ENCODE measurements around the gene CFAP157. TPM values are rescaled to one million over a fixed set of nuclear protein-coding genes. Genes with fewer than 3 reads are reported as not detected.

CFAP157 gene
- total RNA-seq, 1 donor from 2014 or later, result 0.24 TPM

GRCh38 chr9:127705577-127706379 lies 1.0 kb upstream of the CFAP157 start:
- no peak for TF ChIP-seq CTCF (IDR thresholded peaks at IDR 0.05)
- H3K4me1 Mint-ChIP-seq (ENCODE audit: unreplicated experiment), result no peaks in the 10 kb centered on the region
- no peak overlapping the region for H3K27ac Mint-ChIP-seq (ENCODE audit: unreplicated experiment)

GRCh38 chr9:127707766-127708165 lies 978 bp downstream of the CFAP157 start:
- Mint-ChIP-seq H3K4me3 (ENCODE audit: unreplicated experiment) (no peak overlapping the region), H3K27ac (ENCODE audit: unreplicated experiment) (no peak overlapping the region), H3K4me1 (ENCODE audit: unreplicated experiment) (peaks cover 2% of the 10 kb centered on the region), H3K27me3 (ENCODE audit: unreplicated experiment) (no peaks in the 10 kb centered on the region), H3K9me3 (ENCODE audit: unreplicated experiment) (no peaks in the 10 kb centered on the region), H3K36me3 (ENCODE audit: unreplicated experiment) (no peaks in the 10 kb centered on the region)
- DNase-seq (ENCODE audit: extremely low spot score, unreplicated experiment), result no peak
- TF ChIP-seq CTCF (IDR thresholded peaks at IDR 0.05), result no peak

More at GRCh38 chr9:127705577-127706379, 1.0 kb upstream of the CFAP157 start:
- H3K4me3 Mint-ChIP-seq (ENCODE audit: unreplicated experiment), result no peak overlapping the region
- no peak for DNase-seq (ENCODE audit: extremely low spot score, unreplicated experiment)
- no peaks in the 10 kb centered on the region for H3K27me3 Mint-ChIP-seq (ENCODE audit: unreplicated experiment)
- no peaks in the 10 kb centered on the region for H3K9me3 Mint-ChIP-seq (ENCODE audit: unreplicated experiment)
- no peaks in the 10 kb centered on the region for H3K36me3 Mint-ChIP-seq (ENCODE audit: unreplicated experiment)

GRCh38 chr9:127708952-127709587 lies 2.3 kb downstream of the CFAP157 start:
- no peak for DNase-seq (ENCODE audit: extremely low spot score, unreplicated experiment)
- Mint-ChIP-seq H3K36me3 (ENCODE audit: unreplicated experiment) (no peaks in the 10 kb centered on the region), H3K4me3 (ENCODE audit: unreplicated experiment) (no peak overlapping the region), H3K27me3 (ENCODE audit: unreplicated experiment) (no peaks in the 10 kb centered on the region), H3K4me1 (ENCODE audit: unreplicated experiment) (peaks cover 2% of the 10 kb centered on the region), H3K9me3 (ENCODE audit: unreplicated experiment) (no peaks in the 10 kb centered on the region), H3K27ac (ENCODE audit: unreplicated experiment) (no peak overlapping the region)
- TF ChIP-seq CTCF (IDR thresholded peaks at IDR 0.05), result no peak

GRCh38 chr9:127710204-127710783 lies 3.5 kb downstream of the CFAP157 start:
- DNase-seq (ENCODE audit: extremely low spot score, unreplicated experiment), result no peak
- Mint-ChIP-seq H3K27me3 (ENCODE audit: unreplicated experiment) (no peaks in the 10 kb centered on the region), H3K9me3 (ENCODE audit: unreplicated experiment) (no peaks in the 10 kb centered on the region), H3K4me1 (ENCODE audit: unreplicated experiment) (peaks cover 7% of the 10 kb centered on the region), H3K4me3 (ENCODE audit: unreplicated experiment) (no peak overlapping the region), H3K27ac (ENCODE audit: unreplicated experiment) (no peak overlapping the region), H3K36me3 (ENCODE audit: unreplicated experiment) (no peaks in the 10 kb centered on the region)
- TF ChIP-seq CTCF (IDR thresholded peaks at IDR 0.05), result no peak

GRCh38 chr9:127711226-127711701 lies 4.5 kb downstream of the CFAP157 start:
- TF ChIP-seq CTCF (IDR thresholded peaks at IDR 0.05), result no peak
- H3K27ac Mint-ChIP-seq (ENCODE audit: unreplicated experiment), result no peak overlapping the region
- H3K4me3 Mint-ChIP-seq (ENCODE audit: unreplicated experiment), result no peak overlapping the region
- no peak for DNase-seq (ENCODE audit: extremely low spot score, unreplicated experiment)
- H3K27me3 Mint-ChIP-seq (ENCODE audit: unreplicated experiment), result no peaks in the 10 kb centered on the region
- no peaks in the 10 kb centered on the region for H3K9me3 Mint-ChIP-seq (ENCODE audit: unreplicated experiment)
- peaks cover 14% of the 10 kb centered on the region for H3K4me1 Mint-ChIP-seq (ENCODE audit: unreplicated experiment)
- no peaks in the 10 kb centered on the region for H3K36me3 Mint-ChIP-seq (ENCODE audit: unreplicated experiment)
